ENCODE results near the gene IFITM2.

DNA sequence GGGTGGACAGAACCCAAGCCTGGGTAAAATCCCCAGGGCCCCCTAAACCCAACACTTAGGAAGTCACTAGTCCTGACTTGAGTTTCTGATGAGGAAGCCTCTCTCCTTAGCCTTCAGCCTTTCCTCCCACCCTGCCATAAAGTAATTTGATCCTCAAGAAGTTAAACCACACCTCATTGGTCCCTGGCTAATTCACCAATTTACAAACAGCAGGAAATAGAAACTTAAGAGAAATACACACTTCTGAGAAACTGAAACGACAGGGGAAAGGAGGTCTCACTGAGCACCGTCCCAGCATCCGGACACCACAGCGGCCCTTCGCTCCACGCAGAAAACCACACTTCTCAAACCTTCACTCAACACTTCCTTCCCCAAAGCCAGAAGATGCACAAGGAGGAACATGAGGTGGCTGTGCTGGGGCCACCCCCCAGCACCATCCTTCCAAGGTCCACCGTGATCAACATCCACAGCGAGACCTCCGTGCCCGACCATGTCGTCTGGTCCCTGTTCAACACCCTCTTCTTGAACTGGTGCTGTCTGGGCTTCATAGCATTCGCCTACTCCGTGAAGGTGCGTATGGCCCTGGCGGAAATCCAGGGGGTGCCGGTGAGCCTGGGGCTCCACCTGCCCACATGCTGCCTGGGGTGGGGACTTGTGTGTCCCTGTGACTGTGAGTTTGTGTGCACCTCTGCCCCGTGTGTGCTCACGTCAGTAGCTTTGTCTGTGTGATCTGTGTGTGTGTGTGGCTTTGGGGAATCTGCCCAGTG is 6.4 kb downstream of the IFITM2 start, which contains the start of gene IFITM1:
- TF ChIP-seq, protein P1, sequence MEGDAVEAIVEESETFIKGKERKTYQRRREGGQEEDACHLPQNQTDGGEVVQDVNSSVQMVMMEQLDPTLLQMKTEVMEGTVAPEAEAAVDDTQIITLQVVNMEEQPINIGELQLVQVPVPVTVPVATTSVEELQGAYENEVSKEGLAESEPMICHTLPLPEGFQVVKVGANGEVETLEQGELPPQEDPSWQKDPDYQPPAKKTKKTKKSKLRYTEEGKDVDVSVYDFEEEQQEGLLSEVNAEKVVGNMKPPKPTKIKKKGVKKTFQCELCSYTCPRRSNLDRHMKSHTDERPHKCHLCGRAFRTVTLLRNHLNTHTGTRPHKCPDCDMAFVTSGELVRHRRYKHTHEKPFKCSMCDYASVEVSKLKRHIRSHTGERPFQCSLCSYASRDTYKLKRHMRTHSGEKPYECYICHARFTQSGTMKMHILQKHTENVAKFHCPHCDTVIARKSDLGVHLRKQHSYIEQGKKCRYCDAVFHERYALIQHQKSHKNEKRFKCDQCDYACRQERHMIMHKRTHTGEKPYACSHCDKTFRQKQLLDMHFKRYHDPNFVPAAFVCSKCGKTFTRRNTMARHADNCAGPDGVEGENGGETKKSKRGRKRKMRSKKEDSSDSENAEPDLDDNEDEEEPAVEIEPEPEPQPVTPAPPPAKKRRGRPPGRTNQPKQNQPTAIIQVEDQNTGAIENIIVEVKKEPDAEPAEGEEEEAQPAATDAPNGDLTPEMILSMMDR (optimal IDR thresholded peaks at IDR 0.05 in 1 of 3, IDR thresholded peaks at IDR 0.05 in 1 of 3, conservative IDR thresholded peaks at IDR 0.05 in 1 of 3; ENCODE audit: extremely low read depth in 1 of 3, insufficient read depth in 2 of 3, low read length in 3 of 3), result no peak
- TF ChIP-seq EZH2 (IDR thresholded peaks at IDR 0.05; ENCODE audit: low read length), result no peak
